NOMO-1 treated with dmso at 0.1 percent for 144 hours (cell line): ENCODE results near the gene LRRC57.
A peak's percentile ranks its signal among the peaks of the same experiment; 100 is the strongest.

Source experiments
- DNase-seq: peaks from one replicate; lab custom pipeline; 2025; ENCODE audit not compliant: unreplicated experiment; lab: John Stamatoyannopoulos, UW

The LRRC57 gene

GRCh38 chr15:42553554-42553953 is 5.0 kb upstream of the LRRC57 start:
- DNase-seq = no peak

- DNase-seq = peak; percentile 28
Observed at GRCh38 chr15:42549741-42550392, 1.3 kb upstream of the LRRC57 start.

GRCh38 chr15:42549032-42549491 is 469 bp upstream of the LRRC57 start:
- peak; percentile 48 for DNase-seq

GRCh38 chr15:42547918-42548248 is 710 bp downstream of the LRRC57 start:
- no peak for DNase-seq

- DNase-seq = peak; percentile 31
Observed at GRCh38 chr15:42544853-42545629, 3.6 kb downstream of the LRRC57 start.

GRCh38 chr15:42533246-42533645 is 15.3 kb downstream of the LRRC57 start:
- no peak for DNase-seq

- DNase-seq = no peak
Observed at GRCh38 chr15:42528970-42529369, 19.6 kb downstream of the LRRC57 start.

- DNase-seq = no peak
Observed at GRCh38 chr15:42523331-42523730, 25.3 kb downstream of the LRRC57 start.

GRCh38 chr15:42511007-42511391 is 37.6 kb downstream of the LRRC57 start:
- DNase-seq = no peak

GRCh38 chr15:42510258-42511006 is 38.2 kb downstream of the LRRC57 start:
- no peak for DNase-seq

- no peak for DNase-seq
Observed at GRCh38 chr15:42508263-42508690, 40.3 kb downstream of the LRRC57 start.

GRCh38 chr15:42507514-42507913 is 41.1 kb downstream of the LRRC57 start:
- no peak for DNase-seq

- DNase-seq = no peak
Observed at GRCh38 chr15:42504631-42505030, 44.0 kb downstream of the LRRC57 start.

- no peak for DNase-seq
Observed at GRCh38 chr15:42503825-42504224, 44.8 kb downstream of the LRRC57 start.

- no peak for DNase-seq
Observed at GRCh38 chr15:42502477-42502876, 46.1 kb downstream of the LRRC57 start.

- DNase-seq = no peak
Observed at GRCh38 chr15:42499858-42500609, 48.6 kb downstream of the LRRC57 start.

- DNase-seq = no peak
Observed at GRCh38 chr15:42498212-42499068, 50.2 kb downstream of the LRRC57 start.

GRCh38 chr15:42495361-42496212 is 53.0 kb downstream of the LRRC57 start, which contains the start of gene SNAP23:
SNAP23 (plus strand) TSS chr15:42495634; CDS start chr15:42511847, 16,213 bp downstream.
- DNase-seq = peak; percentile 91

GRCh38 chr15:42494998-42495360 is 53.6 kb downstream of the LRRC57 start:
- DNase-seq = no peak
